HG03342 (cell line): ENCODE measurements around the gene CDK11B.

Source experiments
- ATAC-seq: cut with Tn5 transposase; IDR thresholded peaks from one replicate; pipeline ENCODE4 v1.9.1; 2021; ENCODE audit warnings: mild to moderate bottlenecking, moderate library complexity; ENCODE audit not compliant: unreplicated experiment

The CDK11B gene

GRCh38 chr1:1617516-1617915 is 41.3 kb downstream of the CDK11B start:
- no peak for ATAC-seq

DNA sequence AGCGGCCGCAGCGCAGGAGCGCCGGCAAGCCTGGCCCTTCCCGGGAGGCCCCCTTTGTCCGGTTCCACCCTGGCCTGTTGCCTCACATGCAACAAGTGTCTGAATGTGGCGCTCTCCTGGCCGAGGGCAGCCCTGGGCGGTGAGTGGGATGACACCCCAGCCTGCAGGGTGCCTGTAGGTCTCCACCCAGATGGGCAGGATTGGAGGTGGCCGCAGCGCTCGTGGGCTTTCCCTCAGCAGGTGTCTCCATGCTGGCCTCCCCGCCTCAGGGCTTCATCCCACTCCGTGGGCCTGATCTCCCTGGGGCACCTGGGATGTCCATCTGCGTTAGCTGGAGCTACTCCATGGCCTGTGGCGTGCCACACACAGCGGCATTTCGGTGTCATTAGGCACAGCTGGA is 42.0 kb downstream of the CDK11B start:
- ATAC-seq: no peak

- ATAC-seq: peak; percentile 21
Observed at GRCh38 chr1:1616045-1616790, 42.6 kb downstream of the CDK11B start.

- peak; percentile 79 for ATAC-seq
Observed at GRCh38 chr1:1615256-1616044, 43.4 kb downstream of the CDK11B start, which contains the start of gene MIB2. Gene MIB2, plus strand, starts transcription at chr1:1615500. Its CDS starts 7,953 bp downstream, at chr1:1623453.

DNA sequence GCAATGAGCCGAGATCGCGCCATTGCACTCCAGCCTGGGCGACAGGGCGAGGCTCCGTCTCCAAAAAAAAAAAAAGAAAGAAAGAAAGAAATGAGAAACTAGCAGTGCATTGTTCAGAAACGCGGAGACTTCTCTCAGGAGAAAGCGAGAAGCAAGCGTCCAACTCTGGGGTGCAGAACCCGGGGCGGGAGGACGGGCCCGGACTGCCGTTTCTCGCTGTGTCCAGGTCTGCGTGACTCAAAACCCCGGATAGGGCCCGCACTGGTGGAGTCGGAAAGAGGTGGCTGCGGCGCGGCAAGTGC is 43.9 kb downstream of the CDK11B start:
- no peak for ATAC-seq

- ATAC-seq: no peak
Observed at GRCh38 chr1:1614204-1614953, 44.4 kb downstream of the CDK11B start.

GRCh38 chr1:1613509-1614082 is 45.2 kb downstream of the CDK11B start:
- no peak for ATAC-seq

GRCh38 chr1:1612104-1612400 is 46.8 kb downstream of the CDK11B start:
- ATAC-seq: no peak

GRCh38 chr1:1610796-1611195 is 48.0 kb downstream of the CDK11B start:
- no peak for ATAC-seq

DNA sequence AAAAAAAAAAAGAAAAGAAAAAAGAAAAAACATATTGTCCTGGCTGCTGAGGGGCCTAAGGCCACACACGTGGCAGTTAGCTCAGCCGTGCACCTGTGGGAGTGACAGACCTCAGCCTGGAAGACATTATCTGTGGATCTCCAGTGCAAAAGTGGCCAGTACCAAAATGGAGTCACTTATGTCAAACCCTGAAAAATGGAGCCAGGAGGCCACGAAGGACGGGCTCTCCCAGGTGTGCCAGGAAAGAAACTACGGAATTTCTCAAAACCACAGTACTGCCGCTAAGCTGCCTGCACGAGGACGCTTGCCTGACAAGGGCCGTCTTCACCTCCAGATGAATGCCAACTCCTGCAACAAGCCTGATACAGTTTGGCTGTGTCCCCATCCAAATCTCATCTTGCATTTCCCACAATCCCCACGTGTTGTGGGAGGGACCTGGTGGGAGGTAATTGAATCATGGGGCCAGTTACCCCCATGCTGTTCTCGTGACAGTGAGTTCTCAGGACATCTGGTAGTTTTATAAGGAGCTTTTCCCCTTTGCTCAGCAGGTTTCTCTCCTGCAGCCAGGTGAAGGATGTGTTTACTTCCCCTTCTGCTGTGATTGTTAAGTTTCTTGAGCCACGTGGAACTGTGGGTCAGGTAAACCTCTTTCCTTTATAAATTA is 48.9 kb downstream of the CDK11B start:
- no peak for ATAC-seq

GRCh38 chr1:1606232-1606631 is 52.6 kb downstream of the CDK11B start:
- ATAC-seq: no peak

DNA sequence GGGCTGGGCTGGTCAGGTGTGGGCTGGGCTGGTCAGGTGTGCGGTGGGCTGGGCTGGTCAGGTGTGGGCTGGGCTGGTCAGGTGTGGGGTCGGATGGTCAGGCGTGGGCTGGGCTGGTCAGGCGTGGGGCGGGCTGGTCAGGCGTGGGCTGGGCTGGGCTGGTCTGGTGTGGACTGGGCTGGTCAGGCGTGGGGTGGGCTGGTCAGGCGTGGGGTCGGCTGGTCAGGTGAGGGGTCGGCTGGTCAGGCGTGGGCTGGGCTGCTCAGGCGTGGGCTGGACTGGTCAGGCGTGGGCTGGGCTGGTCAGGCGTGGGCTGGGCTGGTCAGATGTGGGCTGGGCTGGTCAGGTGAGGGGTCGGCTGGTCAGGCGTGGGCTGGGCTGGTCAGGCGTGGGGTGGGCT is 53.1 kb downstream of the CDK11B start:
- ATAC-seq: no peak

GRCh38 chr1:1605034-1605591 is 53.7 kb downstream of the CDK11B start:
- no peak for ATAC-seq

GRCh38 chr1:1604374-1605033 is 54.3 kb downstream of the CDK11B start:
- no peak for ATAC-seq

- ATAC-seq: no peak
Observed at GRCh38 chr1:1603671-1604373, 55.0 kb downstream of the CDK11B start.

GRCh38 chr1:1602968-1603506 is 55.8 kb downstream of the CDK11B start:
- ATAC-seq: no peak

- no peak for ATAC-seq
Observed at GRCh38 chr1:1602304-1602967, 56.4 kb downstream of the CDK11B start.

DNA sequence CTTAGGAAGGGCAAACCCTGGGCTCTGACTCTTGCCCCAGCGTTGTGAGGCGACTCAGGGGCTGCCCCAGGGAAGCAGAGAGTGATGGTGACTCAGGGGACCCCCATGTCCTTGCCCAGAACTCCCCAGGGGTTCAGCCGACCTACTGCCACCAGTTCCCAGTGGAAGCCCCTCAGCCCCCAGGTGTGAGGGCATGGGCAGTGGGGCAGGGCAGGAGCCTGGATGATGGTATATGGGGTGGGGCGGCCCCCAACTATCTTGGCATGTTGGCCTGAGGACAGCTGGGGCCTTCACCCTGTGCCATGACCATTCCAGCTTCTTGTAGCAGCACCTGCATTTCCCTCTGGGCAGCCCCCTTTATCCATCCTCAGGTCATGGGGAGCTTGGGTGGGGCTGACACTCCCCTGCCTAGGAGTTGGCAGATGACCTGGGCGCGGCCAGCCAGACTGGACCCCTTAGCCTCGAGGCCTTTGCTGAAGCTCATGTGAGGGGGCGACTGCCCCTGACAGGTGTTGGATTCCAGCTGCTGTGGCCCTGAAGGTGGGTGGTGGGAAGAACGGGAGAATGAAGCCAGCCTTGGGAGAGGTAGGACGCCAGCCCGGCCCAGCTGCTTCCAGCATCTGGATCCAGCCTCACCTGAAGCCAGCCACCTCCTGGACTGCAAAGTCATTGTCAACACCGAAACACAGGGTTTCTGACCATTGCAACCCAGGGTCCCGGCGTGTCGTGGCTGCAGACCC is 57.1 kb downstream of the CDK11B start:
- no peak for ATAC-seq
